Measurements from ENCODE around the gene PARL.

PARL gene

DNA sequence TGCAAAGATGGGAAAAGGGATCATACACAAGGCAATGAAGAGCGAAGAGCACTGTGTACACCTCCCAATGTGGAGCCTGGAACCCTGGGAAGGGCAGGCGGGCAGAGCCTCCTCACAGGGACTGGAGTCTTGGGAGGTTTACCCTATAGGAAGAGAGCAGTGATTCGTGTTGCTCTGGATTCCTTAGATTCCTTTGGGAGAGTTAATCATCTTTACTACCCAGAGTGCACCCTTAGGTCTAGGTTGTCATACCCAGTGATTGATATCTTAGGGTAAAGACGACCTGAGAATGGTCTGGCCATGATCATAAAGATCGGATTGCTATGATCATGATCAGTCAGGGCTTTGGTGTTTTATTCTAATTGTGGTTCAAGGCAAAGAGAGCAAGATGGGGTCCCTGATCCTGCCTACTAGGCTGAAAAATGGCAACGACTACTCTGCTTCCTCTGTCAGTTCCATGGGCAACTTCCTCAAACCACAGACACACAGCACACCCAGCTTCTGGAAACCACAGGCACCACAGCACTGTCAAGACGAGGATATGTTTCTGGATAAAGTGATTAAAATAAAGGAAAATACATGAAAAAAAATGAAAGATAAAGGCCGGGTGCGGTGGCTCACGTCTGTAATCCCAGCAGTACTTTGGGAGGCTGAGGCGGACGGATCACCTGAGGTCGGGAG is 38.9 kb downstream of the PARL start:
- H3K4me3 ChIP-seq (ENCODE audit: low read depth, low read length), result no peak overlapping the region
- in situ Hi-C loops (cut with HindIII; ENCODE audit: low sequenced_read_pairs), result no loop called here
- TF ChIP-seq, protein P1, sequence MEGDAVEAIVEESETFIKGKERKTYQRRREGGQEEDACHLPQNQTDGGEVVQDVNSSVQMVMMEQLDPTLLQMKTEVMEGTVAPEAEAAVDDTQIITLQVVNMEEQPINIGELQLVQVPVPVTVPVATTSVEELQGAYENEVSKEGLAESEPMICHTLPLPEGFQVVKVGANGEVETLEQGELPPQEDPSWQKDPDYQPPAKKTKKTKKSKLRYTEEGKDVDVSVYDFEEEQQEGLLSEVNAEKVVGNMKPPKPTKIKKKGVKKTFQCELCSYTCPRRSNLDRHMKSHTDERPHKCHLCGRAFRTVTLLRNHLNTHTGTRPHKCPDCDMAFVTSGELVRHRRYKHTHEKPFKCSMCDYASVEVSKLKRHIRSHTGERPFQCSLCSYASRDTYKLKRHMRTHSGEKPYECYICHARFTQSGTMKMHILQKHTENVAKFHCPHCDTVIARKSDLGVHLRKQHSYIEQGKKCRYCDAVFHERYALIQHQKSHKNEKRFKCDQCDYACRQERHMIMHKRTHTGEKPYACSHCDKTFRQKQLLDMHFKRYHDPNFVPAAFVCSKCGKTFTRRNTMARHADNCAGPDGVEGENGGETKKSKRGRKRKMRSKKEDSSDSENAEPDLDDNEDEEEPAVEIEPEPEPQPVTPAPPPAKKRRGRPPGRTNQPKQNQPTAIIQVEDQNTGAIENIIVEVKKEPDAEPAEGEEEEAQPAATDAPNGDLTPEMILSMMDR (IDR thresholded peaks at IDR 0.05; ENCODE audit: low read depth, low read length), result no peak
- no peak for DNase-seq (ENCODE audit: low read depth, low spot score)

DNA sequence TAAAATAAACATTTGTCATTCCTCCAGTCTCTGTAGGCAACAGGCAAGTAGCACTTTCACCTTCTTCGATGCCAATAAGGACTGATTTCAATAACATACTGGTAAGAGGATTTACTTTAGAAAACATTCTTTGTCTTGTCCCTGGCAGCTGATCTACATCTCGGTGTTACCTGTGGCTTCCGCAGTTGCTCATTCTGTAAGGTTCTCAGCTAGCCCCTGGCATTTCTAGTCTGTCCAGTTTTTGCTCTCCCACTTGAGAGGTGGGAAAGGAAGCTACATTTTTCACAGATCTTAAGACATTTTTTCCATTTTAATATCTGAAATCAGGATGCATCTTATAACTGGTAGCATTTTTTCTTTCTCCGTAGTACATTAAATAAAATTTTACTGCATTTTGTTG is 39.6 kb downstream of the PARL start:
- TF ChIP-seq, protein P1 (IDR thresholded peaks at IDR 0.05; ENCODE audit: low read depth, low read length), result no peak
- peak; percentile 12 for DNase-seq (ENCODE audit: low read depth, low spot score)
- in situ Hi-C loops (cut with HindIII; ENCODE audit: low sequenced_read_pairs), result no loop called here
- H3K4me3 ChIP-seq (ENCODE audit: low read depth, low read length), result no peak overlapping the region

DNA sequence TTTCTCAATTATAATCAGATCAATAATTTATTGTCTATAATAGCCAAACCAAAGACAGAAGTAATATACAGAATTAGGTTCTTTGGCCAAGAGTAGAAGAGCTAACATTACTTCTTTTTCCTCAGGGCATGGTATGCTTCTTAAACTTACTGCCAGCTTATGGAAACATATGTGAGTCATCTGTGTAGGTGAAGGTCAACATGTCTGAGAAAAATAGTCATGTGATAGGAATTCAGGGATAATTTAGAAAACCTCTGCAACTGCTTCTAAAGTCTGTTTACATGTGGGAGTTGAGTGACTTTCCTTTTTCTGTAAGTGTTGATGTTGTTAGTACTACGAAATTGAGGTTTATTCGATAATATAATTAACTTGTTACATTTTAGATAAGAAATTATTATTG is 40.1 kb downstream of the PARL start:
- TF ChIP-seq, protein P1 (IDR thresholded peaks at IDR 0.05; ENCODE audit: low read depth, low read length), result no peak
- in situ Hi-C loops (cut with HindIII; ENCODE audit: low sequenced_read_pairs), result no loop called here
- DNase-seq (ENCODE audit: low read depth, low spot score), result peak; percentile 75
- no peak overlapping the region for H3K4me3 ChIP-seq (ENCODE audit: low read depth, low read length)

DNA sequence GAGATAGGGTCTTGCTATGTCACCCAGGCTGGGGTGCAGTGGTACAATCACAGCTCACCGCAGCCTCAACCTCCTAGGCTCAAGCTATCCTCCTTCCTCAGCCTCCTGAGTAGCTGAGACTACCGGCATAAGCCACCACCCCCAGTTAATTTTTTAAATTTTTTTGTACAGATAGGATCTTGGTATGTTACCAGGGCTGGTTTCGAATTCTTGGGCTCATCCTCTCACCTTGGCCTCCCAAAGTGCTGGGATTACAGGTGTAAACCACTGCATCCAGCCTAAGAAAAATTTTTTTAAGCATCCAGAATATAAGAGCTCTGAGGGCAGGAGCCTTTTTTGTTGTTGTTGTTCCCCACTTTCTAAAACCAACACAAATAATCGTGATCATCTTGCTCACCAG is 44.9 kb downstream of the PARL start:
- no peak for DNase-seq (ENCODE audit: low read depth, low spot score)
- H3K4me3 ChIP-seq (ENCODE audit: low read depth, low read length), result no peak overlapping the region
- in situ Hi-C loops (cut with HindIII; ENCODE audit: low sequenced_read_pairs), result no loop called here
- TF ChIP-seq, protein P1 (IDR thresholded peaks at IDR 0.05; ENCODE audit: low read depth, low read length), result no peak

DNA sequence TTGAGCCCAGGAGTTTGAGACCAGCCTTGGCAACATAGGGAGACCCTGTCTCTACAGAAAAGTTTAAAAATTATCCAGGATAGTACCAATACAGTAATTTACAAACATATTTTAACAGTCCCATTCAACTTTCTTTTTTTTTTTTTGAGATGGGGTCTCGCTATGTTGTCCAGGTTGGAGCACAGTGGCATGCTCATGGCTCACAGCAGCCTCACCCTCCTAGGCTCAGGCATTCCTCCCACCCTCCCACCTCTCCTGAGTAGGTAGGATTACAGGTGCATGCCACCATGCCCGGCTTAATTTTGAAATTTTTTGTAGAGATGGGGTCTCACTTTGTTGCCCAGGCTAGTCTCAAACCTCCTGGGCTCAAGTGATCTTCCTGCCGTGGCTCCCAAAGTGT is 46.8 kb downstream of the PARL start:
- in situ Hi-C loops (cut with HindIII; ENCODE audit: low sequenced_read_pairs), result no loop called here
- DNase-seq (ENCODE audit: low read depth, low spot score), result no peak
- TF ChIP-seq, protein P1 (IDR thresholded peaks at IDR 0.05; ENCODE audit: low read depth, low read length), result no peak
- H3K4me3 ChIP-seq (ENCODE audit: low read depth, low read length), result no peak overlapping the region

DNA sequence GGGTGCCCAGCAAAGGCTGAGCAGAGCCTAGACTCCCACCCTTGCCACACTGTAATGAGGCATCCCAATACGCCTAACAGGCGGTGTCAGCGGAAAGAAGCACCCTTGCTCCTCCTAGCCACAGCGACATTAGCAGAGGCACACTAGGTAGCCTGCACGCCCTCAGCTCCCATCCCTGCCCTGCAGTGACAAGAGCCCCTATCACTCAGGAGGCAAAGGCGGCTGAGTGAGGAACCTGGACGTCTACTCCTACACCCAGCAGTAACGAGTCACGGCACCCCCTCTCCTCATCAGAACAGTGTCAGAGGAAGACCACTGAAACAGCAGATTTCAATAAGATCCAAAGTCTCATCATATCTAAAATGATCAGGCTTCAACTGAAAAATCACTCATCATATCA is 47.3 kb downstream of the PARL start:
- TF ChIP-seq, protein P1 (IDR thresholded peaks at IDR 0.05; ENCODE audit: low read depth, low read length), result no peak
- no peak for DNase-seq (ENCODE audit: low read depth, low spot score)
- H3K4me3 ChIP-seq (ENCODE audit: low read depth, low read length), result no peak overlapping the region
- in situ Hi-C loops (cut with HindIII; ENCODE audit: low sequenced_read_pairs), result no loop called here
